ENCODE results near the gene MAP4K5. TPM values are rescaled to one million over a fixed set of nuclear protein-coding genes. Genes with fewer than 3 reads are reported as not detected.
A peak's percentile ranks its signal among the peaks of the same experiment; 100 is the strongest.
"Not testable (repeated sequence)": the region's sequence is repeated elsewhere in the genome, so short reads cannot be mapped to it uniquely, and the experiment has no call there.

The MAP4K5 gene
- total RNA-seq, 2 donors from 2014 or later, result 36.3 to 39.9 TPM

DNA sequence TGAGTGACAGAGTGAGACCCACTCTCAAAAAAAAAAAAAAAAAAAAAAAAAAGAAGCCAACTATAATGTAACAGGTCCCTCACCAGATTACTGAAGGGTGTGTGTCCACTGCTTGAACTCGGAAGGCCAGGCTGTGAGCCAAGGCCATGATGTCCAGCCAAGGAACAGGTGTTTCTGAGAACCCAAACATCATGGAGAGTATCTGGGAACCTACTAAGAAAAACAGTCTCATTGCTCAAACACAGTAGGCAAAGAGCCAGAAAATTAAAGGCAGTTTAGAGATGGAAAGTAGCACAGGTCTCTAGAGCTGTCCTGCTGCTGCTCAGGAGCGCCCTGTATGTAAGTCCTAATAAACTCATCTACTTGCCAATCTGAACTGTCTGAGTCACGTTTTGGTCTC is 12.5 kb upstream of the MAP4K5 start:
- peaks cover 22% of the 10 kb centered on the region for H3K27me3 Mint-ChIP-seq
- H3K9me3 ChIP-seq (ENCODE audit: control insufficient read depth, low read length, poor library complexity, severe bottlenecking), result no peaks in the 10 kb centered on the region
- H3K27ac Mint-ChIP-seq, result no peak overlapping the region
- ATAC-seq, result no peak
- H3K36me3 Mint-ChIP-seq (ENCODE audit: low read depth), result no peaks in the 10 kb centered on the region
- no peak for DNase-seq
- H3K4me1 Mint-ChIP-seq, result peaks cover 13% of the 10 kb centered on the region
- H3K4me3 Mint-ChIP-seq, result no peak overlapping the region

DNA sequence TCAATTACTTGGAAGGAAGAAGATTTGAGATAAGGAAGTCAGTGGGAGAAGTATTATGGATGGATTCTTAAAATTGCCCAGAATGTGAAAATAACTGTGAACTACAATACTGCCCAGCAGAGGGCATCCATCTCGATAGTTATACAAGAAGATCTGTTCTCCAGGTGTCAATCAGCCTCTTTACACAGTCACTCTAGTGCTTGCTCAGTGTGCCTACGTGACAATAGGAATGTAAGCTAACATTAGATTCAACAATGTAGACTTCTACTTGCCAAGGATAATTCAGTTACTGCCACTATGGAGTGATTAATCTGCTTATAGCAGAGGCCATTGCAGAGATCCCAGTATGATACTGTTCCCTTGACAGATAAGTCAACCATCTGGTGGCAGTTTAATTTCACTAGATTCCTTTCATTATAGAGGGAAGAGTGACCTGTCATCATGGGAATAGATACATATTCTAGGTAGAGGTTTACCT is 10.6 kb upstream of the MAP4K5 start:
- Mint-ChIP-seq H3K4me3 (no peak overlapping the region), H3K27me3 (peaks cover 22% of the 10 kb centered on the region), H3K27ac (no peak overlapping the region), H3K4me1 (peaks cover 13% of the 10 kb centered on the region), H3K36me3 (ENCODE audit: low read depth) (no peaks in the 10 kb centered on the region)
- DNase-seq (peak in 1 of 3 donors; percentile 15), ATAC-seq (peak; percentile 77)
- H3K9me3 ChIP-seq (ENCODE audit: control insufficient read depth, low read length, poor library complexity, severe bottlenecking), result no peaks in the 10 kb centered on the region

DNA sequence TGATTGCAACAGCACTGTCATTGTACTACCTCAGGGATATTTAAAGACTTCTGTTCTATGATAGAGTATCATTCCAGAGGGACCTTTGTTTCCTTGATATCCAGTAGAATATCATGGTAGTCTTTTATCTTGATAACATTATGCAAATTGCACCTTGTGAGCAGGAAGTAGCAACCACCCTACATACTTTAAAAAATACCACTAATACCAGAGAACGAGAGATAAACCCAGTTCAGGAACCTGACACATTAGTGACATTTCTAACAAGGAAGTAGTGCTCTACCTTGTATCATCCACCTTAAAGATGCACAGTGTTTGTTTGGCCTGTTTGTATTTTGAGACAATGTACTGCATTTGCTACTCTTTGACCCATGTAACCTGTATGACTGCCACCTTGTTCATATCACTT is 8.8 kb upstream of the MAP4K5 start:
- no peak for DNase-seq
- Mint-ChIP-seq H3K4me3 (no peak overlapping the region), H3K4me1 (peaks cover 13% of the 10 kb centered on the region), H3K36me3 (ENCODE audit: low read depth) (no peaks in the 10 kb centered on the region), H3K27ac (no peak overlapping the region), H3K27me3 (peaks cover 22% of the 10 kb centered on the region)
- H3K9me3 ChIP-seq (ENCODE audit: control insufficient read depth, low read length, poor library complexity, severe bottlenecking), result no peaks in the 10 kb centered on the region
- ATAC-seq, result no peak

DNA sequence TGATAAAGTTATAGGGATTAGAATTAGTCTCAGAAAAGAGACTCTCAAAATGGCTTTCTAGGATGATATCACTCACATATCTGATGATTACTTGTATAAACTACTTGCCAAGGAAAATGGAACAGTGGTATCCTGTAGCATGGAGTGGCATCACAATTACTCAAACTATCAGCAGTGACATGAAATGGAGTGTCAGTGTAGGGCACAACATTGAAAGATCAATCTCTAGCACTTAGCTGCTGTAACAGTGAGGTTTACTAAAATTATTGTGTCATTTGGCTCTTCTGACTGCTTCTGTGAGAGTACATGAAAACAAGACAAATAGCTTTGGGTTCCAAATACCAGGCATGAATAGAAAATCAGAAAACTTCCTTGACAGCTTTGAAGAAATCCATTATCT is 6.7 kb upstream of the MAP4K5 start:
- H3K9me3 ChIP-seq (ENCODE audit: control insufficient read depth, low read length, poor library complexity, severe bottlenecking), result no peaks in the 10 kb centered on the region
- no peak for ATAC-seq
- no peak for DNase-seq
- peak overlapping the region; percentile 63 for H3K27ac Mint-ChIP-seq
- peaks cover 11% of the 10 kb centered on the region for H3K4me1 Mint-ChIP-seq
- peaks cover 8% of the 10 kb centered on the region for H3K27me3 Mint-ChIP-seq
- no peaks in the 10 kb centered on the region for H3K36me3 Mint-ChIP-seq (ENCODE audit: low read depth)
- H3K4me3 Mint-ChIP-seq, result no peak overlapping the region

DNA sequence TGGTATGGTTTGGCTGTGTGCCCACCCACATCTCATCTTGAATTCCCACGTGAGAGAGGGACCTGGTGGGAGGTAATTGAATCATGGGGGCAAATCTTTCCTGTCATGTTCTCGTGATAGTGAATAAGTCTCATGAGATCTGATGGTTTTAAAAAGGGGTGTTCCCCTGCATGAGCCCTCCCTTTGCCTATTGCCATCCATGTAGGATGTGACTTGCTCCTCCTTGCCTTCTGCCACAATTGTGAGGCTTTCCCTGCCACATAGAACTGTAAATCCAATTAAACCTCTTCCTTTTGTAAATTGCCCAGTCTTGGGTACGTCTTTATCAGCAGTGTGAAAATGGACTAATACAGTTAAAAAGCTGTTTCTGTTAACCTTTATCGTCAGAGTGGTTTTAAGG is 5.7 kb upstream of the MAP4K5 start:
- not testable (repeated sequence) for H3K27ac Mint-ChIP-seq; DNase-seq; H3K9me3 ChIP-seq (ENCODE audit: control insufficient read depth, low read length, poor library complexity, severe bottlenecking); H3K4me3 Mint-ChIP-seq; H3K4me1 Mint-ChIP-seq; ATAC-seq; H3K27me3 Mint-ChIP-seq; H3K36me3 Mint-ChIP-seq (ENCODE audit: low read depth)

DNA sequence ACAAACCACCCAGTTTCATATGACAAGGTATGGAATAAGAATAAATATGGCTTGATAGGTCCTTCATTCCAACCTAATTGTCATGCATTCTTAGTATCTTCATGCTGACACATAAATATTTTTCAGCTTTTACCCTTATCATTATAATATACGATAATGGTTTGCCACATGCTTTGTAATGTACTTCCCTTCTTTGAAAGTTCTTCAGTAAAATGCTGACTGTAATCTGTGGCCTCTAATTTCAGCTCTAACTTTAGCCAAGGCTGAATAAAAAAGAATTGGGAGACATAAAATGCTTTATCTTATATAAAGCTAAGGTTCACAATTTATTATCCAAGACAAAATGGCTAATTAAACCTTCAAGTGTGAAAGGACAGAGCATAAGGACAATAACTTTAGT is 2.6 kb upstream of the MAP4K5 start:
- ATAC-seq, result no peak
- Mint-ChIP-seq H3K4me1 (peaks cover 22% of the 10 kb centered on the region), H3K4me3 (no peak overlapping the region), H3K36me3 (ENCODE audit: low read depth) (no peaks in the 10 kb centered on the region), H3K27ac (no peak overlapping the region), H3K27me3 (no peaks in the 10 kb centered on the region)
- no peaks in the 10 kb centered on the region for H3K9me3 ChIP-seq (ENCODE audit: control insufficient read depth, low read length, poor library complexity, severe bottlenecking)
- no peak for DNase-seq

DNA sequence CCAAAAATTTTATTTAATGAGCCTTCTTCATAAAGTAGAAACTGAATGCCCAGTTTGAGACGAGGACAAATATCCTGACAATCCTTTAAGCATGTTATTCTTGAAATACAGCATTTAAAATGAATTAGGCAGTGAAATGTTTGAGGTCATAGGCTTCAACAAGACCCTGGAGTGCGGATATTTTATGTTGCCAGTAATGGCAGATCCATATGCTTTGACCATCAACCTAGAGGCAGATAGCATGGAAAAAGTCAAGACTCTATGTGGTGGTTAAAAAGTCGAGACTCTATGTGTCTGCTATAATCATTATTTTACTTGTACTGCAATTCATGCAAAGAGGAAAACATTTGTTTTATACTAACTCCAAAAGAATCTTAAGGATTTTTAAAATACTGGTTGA is 2.0 kb upstream of the MAP4K5 start:
- ATAC-seq, result no peak
- Mint-ChIP-seq H3K27me3 (no peaks in the 10 kb centered on the region), H3K27ac (no peak overlapping the region), H3K4me1 (peaks cover 28% of the 10 kb centered on the region), H3K36me3 (ENCODE audit: low read depth) (no peaks in the 10 kb centered on the region), H3K4me3 (no peak overlapping the region)
- H3K9me3 ChIP-seq (ENCODE audit: control insufficient read depth, low read length, poor library complexity, severe bottlenecking), result no peaks in the 10 kb centered on the region
- no peak for DNase-seq

DNA sequence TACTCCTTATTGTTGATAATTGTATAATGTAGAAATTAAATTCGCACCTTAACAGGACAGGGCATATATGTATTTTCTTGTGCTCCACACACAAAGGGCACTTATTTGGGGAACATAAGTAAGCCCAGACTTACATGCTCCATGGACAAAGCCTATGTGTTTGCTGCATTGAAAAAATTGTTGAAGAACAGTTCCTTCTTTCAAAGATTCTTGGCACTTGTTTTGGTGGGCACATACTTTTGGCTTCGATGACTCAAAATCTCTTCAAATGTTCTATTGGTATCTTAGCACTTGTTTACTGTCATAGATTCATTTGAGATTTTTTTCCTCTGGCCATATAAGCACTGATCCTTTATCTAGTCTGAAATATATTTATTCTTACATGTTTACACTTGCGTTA is 1.4 kb upstream of the MAP4K5 start:
- Mint-ChIP-seq H3K4me3 (no peak overlapping the region), H3K27ac (no peak overlapping the region), H3K27me3 (no peaks in the 10 kb centered on the region), H3K36me3 (ENCODE audit: low read depth) (no peaks in the 10 kb centered on the region), H3K4me1 (peaks cover 34% of the 10 kb centered on the region)
- no peaks in the 10 kb centered on the region for H3K9me3 ChIP-seq (ENCODE audit: control insufficient read depth, low read length, poor library complexity, severe bottlenecking)
- DNase-seq (no peak), ATAC-seq (no peak)

DNA sequence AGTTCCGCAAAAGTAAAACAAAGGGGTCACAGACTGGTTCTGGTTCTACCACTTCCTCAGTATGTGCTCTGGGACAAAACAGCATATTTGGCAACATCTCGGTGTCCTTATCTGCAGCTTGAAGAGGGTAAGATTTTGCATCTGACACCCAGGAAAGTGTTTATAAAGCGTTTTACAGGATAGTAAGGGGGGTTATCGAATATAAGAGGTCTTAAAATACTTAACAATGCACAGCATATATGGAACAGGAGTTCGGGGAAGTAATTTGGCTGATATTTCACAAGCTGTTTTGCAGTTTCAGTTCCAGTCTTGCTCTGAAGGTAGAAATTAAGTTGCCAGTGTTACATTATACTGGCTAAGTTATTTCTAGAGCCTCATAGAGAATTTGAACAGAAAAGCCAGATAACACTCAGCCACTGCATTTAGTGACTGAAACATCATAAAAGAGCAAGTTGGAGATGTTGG is 904 bp upstream of the MAP4K5 start:
- no peak for DNase-seq
- no peaks in the 10 kb centered on the region for H3K27me3 Mint-ChIP-seq
- H3K4me3 Mint-ChIP-seq, result peak overlapping the region; percentile 92
- ATAC-seq, result no peak
- H3K36me3 Mint-ChIP-seq (ENCODE audit: low read depth), result no peaks in the 10 kb centered on the region
- H3K4me1 Mint-ChIP-seq, result peaks cover 35% of the 10 kb centered on the region
- H3K27ac Mint-ChIP-seq, result peak overlapping the region; percentile 84
- no peaks in the 10 kb centered on the region for H3K9me3 ChIP-seq (ENCODE audit: control insufficient read depth, low read length, poor library complexity, severe bottlenecking)

DNA sequence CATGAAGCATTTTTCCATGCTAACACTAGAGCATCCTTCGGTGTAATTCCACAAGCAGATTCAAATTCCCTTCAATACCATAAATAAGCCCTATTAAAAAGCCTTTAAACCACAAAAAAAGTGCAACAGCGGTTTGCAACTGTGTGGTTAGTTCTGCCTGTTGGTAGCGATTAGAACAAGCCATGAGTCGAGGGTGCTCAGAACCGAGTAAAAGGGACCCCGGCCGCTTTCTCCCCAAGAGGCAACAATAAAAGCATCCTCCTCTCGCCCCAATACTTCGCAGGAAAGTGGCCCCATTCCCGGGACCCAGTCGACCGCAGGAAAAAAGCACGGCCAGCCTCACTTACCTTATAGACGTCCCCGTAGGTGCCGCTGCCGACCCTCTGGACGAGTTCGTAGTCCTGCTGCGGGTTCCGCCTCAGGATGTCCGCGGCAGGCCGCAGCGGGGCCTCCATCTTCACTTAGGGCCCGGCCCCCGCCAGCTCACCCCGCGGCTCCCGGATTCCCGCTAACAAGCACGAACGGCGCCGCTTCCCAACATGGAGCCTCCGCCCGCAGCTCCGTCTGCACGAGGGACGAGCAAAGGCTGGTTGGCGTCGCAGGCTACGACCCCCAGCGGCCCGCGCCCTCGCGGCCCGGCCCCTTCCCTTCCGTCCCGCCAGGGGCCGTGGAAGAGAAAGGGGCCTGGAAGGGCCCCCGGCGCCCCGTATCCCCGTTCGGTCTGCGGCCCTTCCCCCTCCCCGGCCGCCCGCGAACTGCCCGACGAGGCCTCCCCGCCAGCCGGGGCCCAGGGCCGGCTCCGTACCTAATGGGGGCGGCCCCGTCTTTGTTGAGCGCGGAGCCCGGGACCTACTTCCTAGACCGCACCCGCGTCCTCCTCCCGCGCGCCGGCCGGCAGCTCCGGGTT is 521 bp downstream of the MAP4K5 start:
- no peaks in the 10 kb centered on the region for H3K9me3 ChIP-seq (ENCODE audit: control insufficient read depth, low read length, poor library complexity, severe bottlenecking)
- Mint-ChIP-seq H3K36me3 (ENCODE audit: low read depth) (no peaks in the 10 kb centered on the region), H3K27ac (peak overlapping the region; percentile 86), H3K4me3 (peak overlapping the region; percentile 92), H3K27me3 (no peaks in the 10 kb centered on the region), H3K4me1 (peaks cover 38% of the 10 kb centered on the region)
- ATAC-seq (peak; percentile 2), DNase-seq (peak in 2 of 3 donors; percentile 5 to 18)

DNA sequence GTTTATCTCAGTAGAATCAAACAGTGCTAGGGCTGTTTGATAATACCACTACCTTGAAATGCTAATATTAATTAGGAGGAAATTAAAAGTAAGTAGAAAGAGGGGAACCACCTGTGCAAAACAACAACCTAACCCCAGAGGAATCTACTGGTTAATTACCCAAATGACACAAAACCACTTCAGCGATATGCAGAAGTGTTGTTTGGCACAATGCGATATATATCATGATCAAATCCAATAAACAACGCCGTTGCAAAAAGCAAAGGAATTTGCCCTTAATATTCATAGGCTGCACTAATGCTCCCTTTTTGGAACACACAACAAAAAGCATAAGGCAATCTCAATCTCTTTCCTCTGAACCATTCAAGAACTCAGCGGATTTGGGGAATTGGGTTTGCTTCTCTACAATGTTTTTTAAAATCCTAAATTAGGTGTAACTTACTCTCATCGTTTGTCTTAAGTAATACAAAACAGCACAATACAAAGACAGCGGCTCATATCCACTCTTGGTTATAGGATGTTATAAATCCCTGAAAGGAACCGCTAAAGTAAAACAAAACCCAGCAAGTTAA is 1.5 kb downstream of the MAP4K5 start:
- no peaks in the 10 kb centered on the region for H3K27me3 Mint-ChIP-seq
- DNase-seq (no peak), ATAC-seq (no peak)
- H3K4me3 Mint-ChIP-seq, result peak overlapping the region; percentile 92
- no peaks in the 10 kb centered on the region for H3K9me3 ChIP-seq (ENCODE audit: control insufficient read depth, low read length, poor library complexity, severe bottlenecking)
- H3K36me3 Mint-ChIP-seq (ENCODE audit: low read depth), result no peaks in the 10 kb centered on the region
- H3K4me1 Mint-ChIP-seq, result peaks cover 46% of the 10 kb centered on the region
- H3K27ac Mint-ChIP-seq, result peak overlapping the region; percentile 86

DNA sequence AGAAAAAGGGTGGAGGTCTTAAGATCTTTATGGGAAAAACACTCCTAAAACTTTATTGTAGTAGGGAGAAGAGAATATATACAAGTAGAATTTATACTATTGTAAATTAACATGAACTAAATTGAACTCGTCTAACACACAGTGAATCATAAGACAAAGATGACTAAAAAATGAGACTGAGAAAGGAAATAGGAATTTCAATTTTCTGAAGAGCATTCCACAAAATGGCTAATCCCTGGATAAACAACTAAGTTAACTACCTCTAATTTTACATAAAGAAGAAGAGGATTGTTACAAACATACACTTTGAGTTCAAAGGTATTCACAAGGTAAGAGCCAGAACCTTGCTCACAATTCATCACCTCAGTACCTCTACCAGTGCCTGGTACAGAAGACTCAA is 2.0 kb downstream of the MAP4K5 start:
- no peaks in the 10 kb centered on the region for H3K9me3 ChIP-seq (ENCODE audit: control insufficient read depth, low read length, poor library complexity, severe bottlenecking)
- Mint-ChIP-seq H3K4me3 (peak overlapping the region; percentile 74), H3K4me1 (peaks cover 46% of the 10 kb centered on the region), H3K27me3 (no peaks in the 10 kb centered on the region), H3K27ac (peak overlapping the region; percentile 86), H3K36me3 (ENCODE audit: low read depth) (no peaks in the 10 kb centered on the region)
- DNase-seq (no peak), ATAC-seq (no peak)

DNA sequence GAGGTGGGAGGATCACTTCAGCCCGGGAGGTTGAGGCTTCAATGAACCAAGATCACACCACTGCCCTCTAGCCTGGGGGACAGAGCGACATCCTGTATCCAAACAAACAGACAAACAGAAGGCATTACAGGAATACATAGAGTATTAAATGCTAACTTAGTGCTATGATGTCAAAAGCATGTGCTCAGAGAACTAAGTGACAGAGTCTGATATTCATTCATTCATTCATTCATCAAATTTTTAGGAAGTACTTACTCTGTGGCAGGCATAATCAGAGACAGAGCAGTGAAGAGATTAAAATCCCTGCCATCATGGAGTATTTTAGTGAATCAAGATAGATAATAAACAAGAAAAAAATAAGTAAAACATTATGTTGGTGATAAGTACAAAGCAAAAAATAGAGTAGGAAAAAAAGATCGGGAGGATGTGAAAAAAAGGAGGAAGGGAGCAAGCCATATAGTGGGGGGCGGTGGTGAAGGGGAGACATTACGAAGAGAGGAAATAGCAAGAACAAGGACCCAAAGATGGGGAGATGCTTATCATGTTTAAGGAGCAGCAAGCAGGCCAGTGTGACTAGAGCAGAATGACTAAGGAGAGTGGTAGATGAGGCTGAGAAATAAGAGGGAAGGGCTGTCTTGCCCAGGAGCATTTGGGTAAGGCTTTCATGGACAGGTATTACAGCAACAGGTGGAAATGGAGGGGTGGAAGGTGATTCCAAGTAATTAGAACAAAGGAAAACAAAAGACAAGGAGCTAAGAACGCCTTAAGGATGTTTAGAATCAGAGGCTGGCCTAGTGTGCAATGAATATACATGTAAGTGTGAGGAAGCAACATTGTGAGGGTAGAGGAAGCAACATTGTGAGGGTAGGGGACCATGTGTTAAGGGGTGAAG is 2.8 kb downstream of the MAP4K5 start:
- Mint-ChIP-seq H3K36me3 (ENCODE audit: low read depth) (peaks cover under 1% of the 10 kb centered on the region), H3K4me1 (peaks cover 54% of the 10 kb centered on the region)

More for the DNA sequence above, 2.8 kb downstream of the MAP4K5 start:
- Mint-ChIP-seq H3K4me3 (peak overlapping the region; percentile 74), H3K27ac (peak overlapping the region; percentile 86), H3K27me3 (no peaks in the 10 kb centered on the region)
- DNase-seq, result no peak
- no peaks in the 10 kb centered on the region for H3K9me3 ChIP-seq (ENCODE audit: control insufficient read depth, low read length, poor library complexity, severe bottlenecking)
- no peak for ATAC-seq

Measured in T-helper 17 cell (primary cell).